GM12892 (cell line): ENCODE measurements around the gene FAM174C.

ENCODE experiments used
- POLR2A ChIP-seq: IDR thresholded peaks from 2 replicates; pipeline ENCODE4 v1.6.1; 2011; ENCODE audit warnings: low read depth, low read length, control low read depth
- POLR2AphosphoS5 ChIP-seq: IDR thresholded peaks from 2 replicates; pipeline ENCODE4 v1.6.1; 2011; ENCODE audit warnings: low read depth, low read length, control low read depth

- TF ChIP-seq POLR2A (peak; percentile 57), POLR2AphosphoS5 (peak; percentile 24; the same call in 1 of the 2 replicates)
Observed at GRCh38 chr19:1274081-1274851, 1.1 kb upstream of the FAM174C start.
